ENCODE measurements around the gene IL32. TPM values are rescaled to one million over a fixed set of nuclear protein-coding genes. Genes with fewer than 3 reads are reported as not detected.
A peak's percentile ranks its signal among the peaks of the same experiment; 100 is the strongest.

IL32 gene
- total and polyA plus RNA-seq, 9 of the 15 experiments (the other 6 are each of a cell fraction or from before 2014, with no cell fraction given), result 0.21 to 2.2 (median 0.37) TPM; not detected in 3

DNA sequence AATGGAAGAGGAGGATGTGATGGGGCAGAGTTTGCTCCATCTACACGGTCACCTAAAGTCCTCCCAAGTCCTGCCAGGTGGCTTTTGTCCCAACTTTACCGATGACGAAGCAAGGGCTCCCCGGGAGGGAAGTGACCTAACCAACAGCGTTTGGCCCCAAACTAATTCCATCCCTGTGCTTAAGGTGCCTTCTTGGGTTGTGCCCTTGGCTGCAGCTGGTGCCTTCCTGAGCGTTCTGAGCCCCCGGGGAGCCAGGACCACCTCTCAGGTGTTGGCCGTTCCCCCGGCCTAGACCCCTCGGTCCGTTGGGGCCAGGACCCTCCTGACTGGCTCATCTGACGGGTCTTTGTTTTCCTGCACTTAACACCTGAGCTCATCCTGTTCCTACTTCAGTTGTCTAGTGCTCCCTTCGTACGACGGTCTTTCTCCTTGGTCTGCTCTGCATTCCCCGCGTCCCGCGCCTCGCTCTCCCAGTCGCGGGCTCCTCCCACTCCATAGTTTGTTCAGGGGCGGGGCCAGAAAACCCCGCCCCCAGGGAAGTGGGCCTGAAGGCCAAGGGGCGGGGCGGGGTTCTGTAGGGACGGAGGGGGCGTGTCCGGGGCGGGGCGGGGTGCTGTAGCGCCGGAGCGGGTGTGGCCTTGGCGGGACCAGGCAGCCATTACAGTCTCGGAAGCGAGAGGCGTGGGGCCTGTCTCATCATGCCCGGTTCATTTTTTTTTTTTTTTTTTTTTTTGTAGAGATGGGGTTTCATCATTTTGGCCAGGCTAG lies 34.5 kb downstream of the IL32 start (continued):
- TF ChIP-seq, protein P1, sequence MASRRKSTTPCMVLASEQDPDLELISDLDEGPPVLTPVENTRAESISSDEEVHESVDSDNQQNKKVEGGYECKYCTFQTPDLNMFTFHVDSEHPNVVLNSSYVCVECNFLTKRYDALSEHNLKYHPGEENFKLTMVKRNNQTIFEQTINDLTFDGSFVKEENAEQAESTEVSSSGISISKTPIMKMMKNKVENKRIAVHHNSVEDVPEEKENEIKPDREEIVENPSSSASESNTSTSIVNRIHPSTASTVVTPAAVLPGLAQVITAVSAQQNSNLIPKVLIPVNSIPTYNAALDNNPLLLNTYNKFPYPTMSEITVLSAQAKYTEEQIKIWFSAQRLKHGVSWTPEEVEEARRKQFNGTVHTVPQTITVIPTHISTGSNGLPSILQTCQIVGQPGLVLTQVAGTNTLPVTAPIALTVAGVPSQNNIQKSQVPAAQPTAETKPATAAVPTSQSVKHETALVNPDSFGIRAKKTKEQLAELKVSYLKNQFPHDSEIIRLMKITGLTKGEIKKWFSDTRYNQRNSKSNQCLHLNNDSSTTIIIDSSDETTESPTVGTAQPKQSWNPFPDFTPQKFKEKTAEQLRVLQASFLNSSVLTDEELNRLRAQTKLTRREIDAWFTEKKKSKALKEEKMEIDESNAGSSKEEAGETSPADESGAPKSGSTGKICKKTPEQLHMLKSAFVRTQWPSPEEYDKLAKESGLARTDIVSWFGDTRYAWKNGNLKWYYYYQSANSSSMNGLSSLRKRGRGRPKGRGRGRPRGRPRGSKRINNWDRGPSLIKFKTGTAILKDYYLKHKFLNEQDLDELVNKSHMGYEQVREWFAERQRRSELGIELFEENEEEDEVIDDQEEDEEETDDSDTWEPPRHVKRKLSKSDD (conservative IDR thresholded peaks at IDR 0.05; ENCODE audit: low read length), result no peak
- TF ChIP-seq SAFB2 (IDR thresholded peaks at IDR 0.05; ENCODE audit: borderline replicate concordance, low read depth, low read length, severe bottlenecking) (no peak), DMBX1 (CRISPR knock-in tag; IDR thresholded peaks at IDR 0.05; ENCODE audit: borderline replicate concordance) (no peak), NRF1 (conservative IDR thresholded peaks at IDR 0.05 in 1 of 2, IDR thresholded peaks at IDR 0.05 in 1 of 2) (peak in 1 of 2 experiments; percentile 16; a peak in 1 of 4 replicates), FOXJ2 (tag; IDR thresholded peaks at IDR 0.05) (no peak), SETDB1 (IDR thresholded peaks at IDR 0.05; ENCODE audit: low read length) (no peak), SMARCA4 (IDR thresholded peaks at IDR 0.05) (no peak), SOX6 (IDR thresholded peaks at IDR 0.05) (no peak), ZNF75A (CRISPR knock-in tag; IDR thresholded peaks at IDR 0.05) (no peak), POLR2G (IDR thresholded peaks at IDR 0.05; ENCODE audit: low read depth, low read length) (peak; percentile 61; the same call in 1 of the 2 replicates), KDM2B (CRISPR knock-in tag; IDR thresholded peaks at IDR 0.05) (peak; percentile 34; the same call in 1 of the 2 replicates), SLC30A9 (CRISPR knock-in tag; IDR thresholded peaks at IDR 0.05) (no peak), SRSF9 (IDR thresholded peaks at IDR 0.05; ENCODE audit: borderline replicate concordance, low read depth, low read length) (no peak), ZNF77 (CRISPR knock-in tag; IDR thresholded peaks at IDR 0.05) (no peak), CAMTA2 (CRISPR knock-in tag; conservative IDR thresholded peaks at IDR 0.05) (0 out of 2 replicates have a peak, but pooled peaks have one; percentile 20)
- TF ChIP-seq, protein P2, sequence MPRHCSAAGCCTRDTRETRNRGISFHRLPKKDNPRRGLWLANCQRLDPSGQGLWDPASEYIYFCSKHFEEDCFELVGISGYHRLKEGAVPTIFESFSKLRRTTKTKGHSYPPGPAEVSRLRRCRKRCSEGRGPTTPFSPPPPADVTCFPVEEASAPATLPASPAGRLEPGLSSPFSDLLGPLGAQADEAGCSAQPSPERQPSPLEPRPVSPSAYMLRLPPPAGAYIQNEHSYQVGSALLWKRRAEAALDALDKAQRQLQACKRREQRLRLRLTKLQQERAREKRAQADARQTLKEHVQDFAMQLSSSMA (CRISPR knock-in tag; IDR thresholded peaks at IDR 0.05), result 0 out of 2 replicates have a peak, but pooled peaks have one; percentile 28
- TF ChIP-seq, protein P3, sequence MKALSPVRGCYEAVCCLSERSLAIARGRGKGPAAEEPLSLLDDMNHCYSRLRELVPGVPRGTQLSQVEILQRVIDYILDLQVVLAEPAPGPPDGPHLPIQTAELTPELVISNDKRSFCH (CRISPR knock-in tag; IDR thresholded peaks at IDR 0.05), result no peak
- TF ChIP-seq, protein P3 (tag; IDR thresholded peaks at IDR 0.05), result no peak
- TF ChIP-seq, protein P4, sequence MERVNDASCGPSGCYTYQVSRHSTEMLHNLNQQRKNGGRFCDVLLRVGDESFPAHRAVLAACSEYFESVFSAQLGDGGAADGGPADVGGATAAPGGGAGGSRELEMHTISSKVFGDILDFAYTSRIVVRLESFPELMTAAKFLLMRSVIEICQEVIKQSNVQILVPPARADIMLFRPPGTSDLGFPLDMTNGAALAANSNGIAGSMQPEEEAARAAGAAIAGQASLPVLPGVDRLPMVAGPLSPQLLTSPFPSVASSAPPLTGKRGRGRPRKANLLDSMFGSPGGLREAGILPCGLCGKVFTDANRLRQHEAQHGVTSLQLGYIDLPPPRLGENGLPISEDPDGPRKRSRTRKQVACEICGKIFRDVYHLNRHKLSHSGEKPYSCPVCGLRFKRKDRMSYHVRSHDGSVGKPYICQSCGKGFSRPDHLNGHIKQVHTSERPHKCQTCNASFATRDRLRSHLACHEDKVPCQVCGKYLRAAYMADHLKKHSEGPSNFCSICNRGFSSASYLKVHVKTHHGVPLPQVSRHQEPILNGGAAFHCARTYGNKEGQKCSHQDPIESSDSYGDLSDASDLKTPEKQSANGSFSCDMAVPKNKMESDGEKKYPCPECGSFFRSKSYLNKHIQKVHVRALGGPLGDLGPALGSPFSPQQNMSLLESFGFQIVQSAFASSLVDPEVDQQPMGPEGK (CRISPR knock-in tag; IDR thresholded peaks at IDR 0.05; ENCODE audit: borderline replicate concordance), result no peak
- TF ChIP-seq, protein P5, sequence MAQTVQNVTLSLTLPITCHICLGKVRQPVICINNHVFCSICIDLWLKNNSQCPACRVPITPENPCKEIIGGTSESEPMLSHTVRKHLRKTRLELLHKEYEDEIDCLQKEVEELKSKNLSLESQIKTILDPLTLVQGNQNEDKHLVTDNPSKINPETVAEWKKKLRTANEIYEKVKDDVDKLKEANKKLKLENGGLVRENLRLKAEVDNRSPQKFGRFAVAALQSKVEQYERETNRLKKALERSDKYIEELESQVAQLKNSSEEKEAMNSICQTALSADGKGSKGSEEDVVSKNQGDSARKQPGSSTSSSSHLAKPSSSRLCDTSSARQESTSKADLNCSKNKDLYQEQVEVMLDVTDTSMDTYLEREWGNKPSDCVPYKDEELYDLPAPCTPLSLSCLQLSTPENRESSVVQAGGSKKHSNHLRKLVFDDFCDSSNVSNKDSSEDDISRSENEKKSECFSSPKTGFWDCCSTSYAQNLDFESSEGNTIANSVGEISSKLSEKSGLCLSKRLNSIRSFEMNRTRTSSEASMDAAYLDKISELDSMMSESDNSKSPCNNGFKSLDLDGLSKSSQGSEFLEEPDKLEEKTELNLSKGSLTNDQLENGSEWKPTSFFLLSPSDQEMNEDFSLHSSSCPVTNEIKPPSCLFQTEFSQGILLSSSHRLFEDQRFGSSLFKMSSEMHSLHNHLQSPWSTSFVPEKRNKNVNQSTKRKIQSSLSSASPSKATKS (CRISPR knock-in tag; IDR thresholded peaks at IDR 0.05), result no peak
